ENCODE measurements around the gene PDE6H. TPM values are rescaled to one million over a fixed set of nuclear protein-coding genes. Genes with fewer than 3 reads are reported as not detected.

Gene PDE6H
- total RNA-seq, 2 experiments from 2014 or later: not detected

DNA sequence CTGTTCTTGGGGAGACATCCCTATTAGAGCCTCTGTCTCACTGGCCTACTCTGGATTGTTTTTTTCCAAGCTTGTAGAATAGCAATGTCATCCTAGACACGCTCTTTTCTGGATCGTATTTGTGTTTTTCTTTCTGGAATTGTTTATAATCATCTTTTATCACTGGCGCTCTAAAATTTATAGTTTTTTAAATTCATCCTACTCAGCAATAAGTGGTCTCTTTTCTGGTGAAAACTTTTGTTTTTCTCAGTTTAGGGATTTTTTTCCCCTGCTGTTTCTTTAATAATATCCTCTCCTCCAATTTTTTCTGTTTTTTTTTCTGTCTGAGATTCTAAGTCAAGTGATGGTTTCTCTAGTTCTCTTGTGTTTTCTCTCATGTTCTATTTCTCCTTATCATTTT is 25.2 kb downstream of the PDE6H start:
- Histone ChIP-seq H3K4me1 (ENCODE audit: insufficient read depth, low read length) (peaks cover 24% of the 10 kb centered on the region), H3K36me3 (ENCODE audit: insufficient read depth, low read length) (no peaks in the 10 kb centered on the region), H3K27me3 (ENCODE audit: control insufficient read depth in 1 of 2, insufficient read depth in 2 of 2, low read length in 2 of 2) (peaks cover 0 to under 1% of the 10 kb centered on the region in 2 experiments), H3K27ac (ENCODE audit: low read depth in 1 of 2, low read length in 2 of 2) (no peak overlapping the region), H3K9me3 (ENCODE audit: control insufficient read depth in 1 of 2, insufficient read depth in 1 of 2, low read length in 2 of 2) (no peaks in the 10 kb centered on the region), H3K4me3 (ENCODE audit: low read length) (no peak overlapping the region)
- Mint-ChIP-seq H3K36me3 (ENCODE audit: low read depth) (no peaks in the 10 kb centered on the region), H3K9me3 (no peaks in the 10 kb centered on the region), H3K4me3 (no peak overlapping the region), H3K4me1 (ENCODE audit: low read depth) (peaks cover 31% of the 10 kb centered on the region), H3K27ac (no peak overlapping the region), H3K27me3 (no peaks in the 10 kb centered on the region)
- intact Hi-C loops (cut with DNase I, micrococcal nuclease): loop anchor here (2.0 to 10.0 kb wide), 6 partner anchors 224 to 763 kb away; partner anchors contain the start of gene RERG (in 1 of the 2)
- ChIA-PET POLR2A (no interaction called here), CTCF (interaction anchor here (0.5 kb wide), 1 partner anchor 354 kb away, joined by 3 read pairs; no protein-coding TSS in a partner anchor)
- DNase-seq (no peak), ATAC-seq (ENCODE audit: poor library complexity) (no peak)
- TF ChIP-seq, protein P1, sequence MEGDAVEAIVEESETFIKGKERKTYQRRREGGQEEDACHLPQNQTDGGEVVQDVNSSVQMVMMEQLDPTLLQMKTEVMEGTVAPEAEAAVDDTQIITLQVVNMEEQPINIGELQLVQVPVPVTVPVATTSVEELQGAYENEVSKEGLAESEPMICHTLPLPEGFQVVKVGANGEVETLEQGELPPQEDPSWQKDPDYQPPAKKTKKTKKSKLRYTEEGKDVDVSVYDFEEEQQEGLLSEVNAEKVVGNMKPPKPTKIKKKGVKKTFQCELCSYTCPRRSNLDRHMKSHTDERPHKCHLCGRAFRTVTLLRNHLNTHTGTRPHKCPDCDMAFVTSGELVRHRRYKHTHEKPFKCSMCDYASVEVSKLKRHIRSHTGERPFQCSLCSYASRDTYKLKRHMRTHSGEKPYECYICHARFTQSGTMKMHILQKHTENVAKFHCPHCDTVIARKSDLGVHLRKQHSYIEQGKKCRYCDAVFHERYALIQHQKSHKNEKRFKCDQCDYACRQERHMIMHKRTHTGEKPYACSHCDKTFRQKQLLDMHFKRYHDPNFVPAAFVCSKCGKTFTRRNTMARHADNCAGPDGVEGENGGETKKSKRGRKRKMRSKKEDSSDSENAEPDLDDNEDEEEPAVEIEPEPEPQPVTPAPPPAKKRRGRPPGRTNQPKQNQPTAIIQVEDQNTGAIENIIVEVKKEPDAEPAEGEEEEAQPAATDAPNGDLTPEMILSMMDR (IDR thresholded peaks at IDR 0.05): no peak

DNA sequence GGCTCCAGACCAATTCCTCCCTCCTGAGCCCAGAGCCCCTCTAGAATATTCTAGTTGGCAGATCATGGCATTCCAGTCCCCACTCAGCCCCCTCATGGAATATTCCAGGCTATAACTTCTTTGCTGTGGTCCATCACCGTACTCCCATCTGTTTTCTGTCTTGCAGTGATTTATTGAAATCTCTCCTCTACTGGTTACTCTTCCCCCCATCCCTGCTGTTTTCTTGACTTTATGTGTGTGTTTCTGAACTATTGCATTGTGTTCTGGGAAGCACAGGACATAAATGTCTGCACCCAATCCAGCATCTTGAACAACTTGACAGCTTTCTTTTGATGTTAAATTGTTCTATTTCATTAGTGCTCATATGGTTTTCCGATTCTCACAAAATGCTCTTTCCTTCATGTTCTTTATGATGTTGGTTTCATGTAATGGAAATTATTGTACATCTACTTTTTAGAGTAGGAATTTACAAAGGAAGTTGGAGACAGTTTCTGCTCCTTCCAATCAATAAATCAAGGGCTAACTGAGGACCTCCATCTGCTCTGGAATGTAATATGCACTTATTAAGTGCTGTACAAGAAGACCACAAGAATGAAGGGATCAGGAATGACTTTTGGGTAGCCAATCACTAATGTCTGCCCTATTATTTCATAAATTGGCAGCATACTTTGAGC is 26.3 kb downstream of the PDE6H start:
- no peak overlapping the region for H3K27ac ChIP-seq (ENCODE audit: low read depth in 1 of 2, low read length in 2 of 2)
- Mint-ChIP-seq H3K27me3 (peaks cover 10% of the 10 kb centered on the region), H3K4me1 (ENCODE audit: low read depth) (peaks cover 19% of the 10 kb centered on the region), H3K9me3 (no peaks in the 10 kb centered on the region), H3K36me3 (ENCODE audit: low read depth) (no peaks in the 10 kb centered on the region), H3K27ac (no peak overlapping the region), H3K4me3 (no peak overlapping the region)
- peaks cover 15% of the 10 kb centered on the region for H3K4me1 ChIP-seq (ENCODE audit: insufficient read depth, low read length)
- no peak overlapping the region for H3K4me3 ChIP-seq (ENCODE audit: low read length)
- DNase-seq (no peak), ATAC-seq (ENCODE audit: poor library complexity) (no peak)
- TF ChIP-seq, protein P1 (IDR thresholded peaks at IDR 0.05): no peak
- no peaks in the 10 kb centered on the region for H3K36me3 ChIP-seq (ENCODE audit: insufficient read depth, low read length)
- H3K27me3 ChIP-seq (ENCODE audit: control insufficient read depth in 1 of 2, insufficient read depth in 2 of 2, low read length in 2 of 2): peaks cover 7 to 9% of the 10 kb centered on the region in 2 experiments
- intact Hi-C loops (cut with DNase I, micrococcal nuclease): loop anchor here (5.0 to 10.0 kb wide), 3 partner anchors 223 to 764 kb away; partner anchors contain the start of gene RERG (in 1 of the 2)
- CTCF ChIA-PET: no interaction called here
- no peaks in the 10 kb centered on the region for H3K9me3 ChIP-seq (ENCODE audit: control insufficient read depth in 1 of 2, insufficient read depth in 1 of 2, low read length in 2 of 2)
- POLR2A ChIA-PET: no interaction called here

DNA sequence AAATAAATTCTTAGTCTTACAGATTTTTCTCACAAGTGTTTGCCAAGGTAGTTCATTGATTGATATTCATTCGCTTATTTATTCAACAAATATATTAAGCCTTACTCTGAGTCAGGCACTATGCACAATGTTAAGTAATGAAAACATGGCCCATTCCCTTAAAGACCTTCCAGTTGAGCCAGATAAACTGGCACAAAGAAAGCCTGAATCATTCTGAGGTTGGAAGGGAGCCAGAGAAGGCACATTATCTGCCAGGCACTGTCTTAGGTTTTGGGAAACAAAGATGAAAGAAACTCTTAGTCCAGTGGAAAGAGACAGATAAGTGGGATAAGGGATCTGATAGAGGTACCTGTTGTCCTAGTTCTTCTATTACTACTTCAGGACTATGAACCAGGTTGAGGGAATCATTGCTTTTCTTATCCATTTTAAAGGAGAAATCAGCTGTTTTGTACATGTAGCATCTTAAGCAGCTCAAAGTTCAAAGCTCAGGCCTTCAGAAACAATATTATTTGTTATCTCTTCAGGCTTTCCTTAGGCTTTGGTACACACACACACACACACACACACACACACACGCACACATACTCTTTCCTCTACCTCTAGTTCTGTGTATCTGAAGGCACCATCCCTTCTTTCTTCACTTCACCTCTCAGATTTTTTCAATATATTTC is 27.0 kb downstream of the PDE6H start:
- DNase-seq: no peak
- intact Hi-C loops (cut with DNase I, micrococcal nuclease): loop anchor here (5.0 to 10.0 kb wide), 3 partner anchors 222 to 765 kb away; partner anchors contain the start of gene RERG (in 2 of the 2)
- Mint-ChIP-seq H3K4me3 (no peak overlapping the region), H3K36me3 (ENCODE audit: low read depth) (no peaks in the 10 kb centered on the region), H3K4me1 (ENCODE audit: low read depth) (peaks cover 13% of the 10 kb centered on the region), H3K27me3 (peaks cover 17% of the 10 kb centered on the region), H3K9me3 (no peaks in the 10 kb centered on the region), H3K27ac (no peak overlapping the region)
- CTCF ChIA-PET: interaction anchor here (0.6 kb wide), 1 partner anchor 639 kb away, joined by 3 read pairs; no protein-coding TSS in a partner anchor
- peaks cover 9% of the 10 kb centered on the region for H3K4me1 ChIP-seq (ENCODE audit: insufficient read depth, low read length)
- H3K4me3 ChIP-seq (ENCODE audit: low read length): no peak overlapping the region
- H3K27ac ChIP-seq (ENCODE audit: low read depth in 1 of 2, low read length in 2 of 2): no peak overlapping the region
- TF ChIP-seq, protein P1 (IDR thresholded peaks at IDR 0.05): no peak
- H3K27me3 ChIP-seq (ENCODE audit: control insufficient read depth in 1 of 2, insufficient read depth in 2 of 2, low read length in 2 of 2): peaks cover 7 to 13% of the 10 kb centered on the region in 2 experiments
- POLR2A ChIA-PET: interaction anchor here (1.5 kb wide), 1 partner anchor 10 kb away, joined by 5 read pairs; no protein-coding TSS in a partner anchor
- H3K36me3 ChIP-seq (ENCODE audit: insufficient read depth, low read length): no peaks in the 10 kb centered on the region
- H3K9me3 ChIP-seq (ENCODE audit: control insufficient read depth in 1 of 2, insufficient read depth in 1 of 2, low read length in 2 of 2): no peaks in the 10 kb centered on the region
- no peak for ATAC-seq (ENCODE audit: poor library complexity)
